Measurements from ENCODE around the gene KRTAP20-1.

Gene KRTAP20-1, protein sequence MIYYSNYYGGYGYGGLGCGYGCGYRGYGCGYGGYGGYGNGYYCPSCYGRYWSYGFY

DNA sequence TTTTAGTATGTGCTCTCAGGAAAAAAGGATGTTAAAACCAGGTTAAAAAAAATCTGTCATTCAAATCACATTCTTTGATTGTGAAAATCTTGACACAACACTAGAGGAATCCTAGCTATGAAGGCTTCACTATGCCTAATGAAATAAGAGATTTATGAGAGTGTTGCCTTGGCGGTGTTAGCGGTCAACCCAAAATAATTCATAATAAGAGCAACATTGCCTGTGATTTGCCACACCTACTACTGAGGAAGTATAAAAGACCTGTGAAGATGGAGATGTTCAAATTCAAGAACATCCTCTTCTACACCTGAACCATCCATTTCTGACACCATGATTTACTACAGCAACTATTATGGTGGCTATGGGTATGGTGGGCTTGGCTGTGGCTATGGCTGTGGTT, at the start of gene KRTAP20-1:
KRTAP20-1 (plus strand) TSS at position 301 of the 400 bp plus-strand sequence; CDS start at position 331, 30 bp downstream.
- no peak for DNase-seq

DNA sequence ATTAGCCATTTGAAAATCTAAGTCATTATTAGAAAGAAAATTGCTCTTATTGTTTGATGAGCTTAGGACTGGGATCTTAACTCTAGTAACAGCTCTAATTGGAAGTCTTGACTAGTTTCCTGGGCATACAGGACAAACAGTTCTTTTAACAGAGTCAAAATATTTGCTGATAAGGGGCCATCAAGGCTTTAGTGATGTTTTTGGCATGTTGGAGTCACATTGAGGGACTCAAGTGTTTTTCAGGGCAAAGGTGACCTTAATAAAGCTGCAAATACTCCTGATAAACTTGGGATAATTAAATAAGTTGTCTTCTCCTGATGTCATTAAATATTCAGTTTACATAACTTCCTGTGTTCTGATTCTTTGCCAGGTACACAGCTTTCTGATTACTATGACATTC, 48.6 kb upstream of the KRTAP20-1 start:
- DNase-seq: no peak

DNA sequence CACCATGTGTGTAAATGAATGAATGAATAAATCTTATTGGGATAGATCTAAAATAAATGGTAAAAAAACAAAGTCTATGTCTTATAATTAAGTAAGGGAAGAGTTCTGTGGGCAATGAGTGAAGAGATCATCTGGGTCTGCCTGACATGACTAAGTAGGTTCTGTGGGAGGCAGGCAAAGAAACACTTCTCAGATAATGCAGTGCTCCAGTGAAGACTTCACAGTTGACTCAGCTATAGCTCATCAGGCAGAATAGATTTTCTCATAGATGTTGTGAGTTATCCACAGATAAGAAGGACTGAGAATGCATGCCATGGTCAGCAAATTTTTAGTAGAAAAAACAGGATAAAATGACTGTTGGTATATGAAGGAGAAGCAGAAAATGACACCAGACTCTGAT, 38.5 kb upstream of the KRTAP20-1 start:
- DNase-seq: no peak

DNA sequence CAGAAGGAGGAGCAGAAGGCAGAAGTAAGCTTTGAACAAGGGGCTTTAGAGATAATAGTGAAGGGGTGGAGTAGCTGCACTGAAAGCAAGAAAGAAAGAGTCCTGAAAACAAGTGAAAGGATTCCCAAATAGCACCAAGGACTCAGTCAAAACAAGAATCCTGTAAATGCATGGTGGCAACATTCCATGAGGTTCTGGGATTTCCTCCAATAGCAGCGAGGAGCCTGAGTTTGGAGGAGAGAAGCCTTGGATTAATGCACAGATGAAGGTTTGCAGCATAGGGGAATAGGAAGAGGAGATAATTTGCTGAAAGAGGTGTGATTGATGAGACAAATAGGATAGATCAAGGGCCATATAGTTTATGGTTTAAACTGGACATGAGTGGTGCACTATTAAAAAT, 36.9 kb upstream of the KRTAP20-1 start:
- DNase-seq: no peak

DNA sequence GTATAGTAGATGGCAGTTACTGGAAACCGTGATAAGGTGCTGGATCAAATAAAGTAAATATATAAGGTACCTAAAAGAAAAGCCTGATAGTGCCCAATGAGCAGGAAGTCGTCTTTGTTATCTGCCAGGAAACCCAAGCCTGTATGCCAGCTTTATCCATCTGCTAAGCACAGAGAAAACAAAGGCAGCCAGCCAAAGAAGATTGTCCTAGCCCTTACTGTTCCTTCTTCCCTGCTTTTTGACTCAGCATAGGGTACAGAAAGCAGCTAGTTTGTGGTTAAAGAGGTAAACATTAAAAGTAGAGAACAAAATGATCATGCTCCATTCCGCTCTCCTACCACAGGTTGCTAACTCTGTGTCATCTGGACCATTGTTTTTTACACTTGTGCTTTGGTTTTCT, 36.1 kb upstream of the KRTAP20-1 start:
- DNase-seq: no peak

DNA sequence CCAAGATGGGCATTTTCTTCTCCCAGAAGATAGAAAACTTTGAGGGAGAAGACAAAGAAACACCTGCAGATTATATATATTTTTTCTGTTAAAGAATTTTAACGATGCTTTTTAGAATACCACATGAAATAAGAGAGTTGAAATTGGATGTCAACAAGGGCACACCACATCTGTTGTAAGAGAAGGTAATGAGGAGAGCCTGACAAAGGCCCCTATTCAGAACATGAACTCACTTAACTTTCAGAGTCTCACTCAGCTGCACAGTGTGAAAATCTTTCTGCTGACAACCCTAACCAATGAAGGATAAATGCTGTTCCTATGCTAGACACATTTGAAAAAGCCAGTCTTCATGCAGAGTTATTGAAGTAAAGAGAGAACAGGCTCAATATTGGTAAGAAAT, 33.4 kb upstream of the KRTAP20-1 start:
- no peak for DNase-seq

DNA sequence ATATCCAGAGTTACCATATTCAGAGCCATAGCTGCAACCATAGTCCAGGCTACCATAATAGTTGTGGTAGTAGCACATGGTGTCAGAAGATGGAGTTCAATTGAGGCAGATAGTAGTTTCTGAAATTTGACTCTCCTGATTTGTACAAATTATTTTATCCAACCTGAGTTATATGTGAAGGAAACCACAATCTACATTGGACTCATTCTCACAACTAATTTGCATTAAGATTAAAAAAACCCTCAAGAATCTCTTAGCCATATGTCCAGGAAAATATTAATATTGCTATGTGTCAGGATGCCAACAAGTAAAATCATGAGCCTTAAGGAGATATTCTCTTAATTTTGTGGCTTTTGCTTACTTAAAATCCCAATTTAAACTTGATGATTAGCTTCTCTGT, 25.9 kb upstream of the KRTAP20-1 start, which contains the start of gene KRTAP22-2:
KRTAP22-2 (minus strand) TSS at position 101 of the 400 bp plus-strand sequence.
- no peak for DNase-seq

DNA sequence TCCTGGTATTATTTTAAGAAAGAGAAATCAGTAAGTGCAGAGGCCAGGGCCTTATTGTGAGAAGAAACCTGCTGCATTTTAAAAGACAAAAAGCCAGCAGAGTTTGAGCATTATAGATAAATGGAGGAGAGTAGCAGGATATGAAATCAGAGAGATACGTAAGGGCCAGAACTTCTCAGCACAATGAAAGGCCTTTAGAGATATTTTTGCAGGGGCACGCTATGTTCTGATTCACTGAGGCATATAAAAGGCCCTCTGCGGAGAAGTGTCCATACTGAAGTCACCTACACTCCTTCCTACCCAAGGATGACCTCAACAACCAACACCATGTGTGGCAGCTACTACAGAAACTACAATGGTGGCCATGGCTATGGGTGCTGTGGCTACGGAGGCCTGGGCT, 24.1 kb upstream of the KRTAP20-1 start, which contains the start of gene KRTAP6-3:
KRTAP6-3 (plus strand) TSS at position 301 of the 400 bp plus-strand sequence; CDS start at position 307, 6 bp downstream.
- DNase-seq: no peak

DNA sequence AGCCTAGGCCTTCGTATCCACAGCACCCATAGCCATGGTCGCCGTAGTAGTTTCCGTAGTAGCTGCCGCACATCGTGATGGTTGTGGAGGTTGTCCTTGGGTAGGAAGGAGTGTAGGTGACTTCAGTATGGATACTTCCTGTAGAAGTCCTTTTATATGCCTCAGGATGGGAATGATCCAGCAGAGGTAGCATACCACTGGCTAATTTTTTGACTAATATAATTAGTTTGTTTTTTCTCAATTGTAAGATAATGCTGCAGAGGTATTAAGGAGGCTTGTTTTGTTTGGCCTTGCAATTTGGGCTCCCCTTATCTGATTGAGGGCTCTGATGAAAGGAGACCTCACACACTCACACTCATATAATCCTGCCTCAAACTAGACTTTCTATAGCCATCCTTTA, 17.4 kb upstream of the KRTAP20-1 start, which contains the start of gene KRTAP6-2:
KRTAP6-2 (minus strand) TSS at position 101 of the 400 bp plus-strand sequence; CDS start at position 73, 28 bp downstream.
- no peak for DNase-seq

DNA sequence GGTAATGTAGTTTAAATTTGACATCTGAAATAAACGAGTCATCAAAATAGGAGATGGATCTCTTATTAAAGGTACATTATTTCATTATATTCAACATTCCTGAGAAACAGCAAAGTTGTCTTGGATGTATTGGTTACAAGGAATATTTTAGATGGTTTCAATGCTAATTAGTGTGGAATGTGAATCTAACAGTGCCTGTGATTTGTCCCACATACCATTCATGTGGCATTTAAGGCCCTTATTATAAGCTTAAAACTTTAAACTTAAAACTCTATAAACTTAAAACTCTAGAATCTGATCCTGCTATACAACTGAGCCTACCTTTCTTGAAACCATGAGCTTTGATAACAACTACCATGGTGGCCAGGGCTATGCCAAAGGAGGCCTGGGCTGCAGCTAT, 15.4 kb upstream of the KRTAP20-1 start, which contains the start of gene KRTAP22-1:
KRTAP22-1 (plus strand) TSS at position 301 of the 400 bp plus-strand sequence.
- no peak for DNase-seq

DNA sequence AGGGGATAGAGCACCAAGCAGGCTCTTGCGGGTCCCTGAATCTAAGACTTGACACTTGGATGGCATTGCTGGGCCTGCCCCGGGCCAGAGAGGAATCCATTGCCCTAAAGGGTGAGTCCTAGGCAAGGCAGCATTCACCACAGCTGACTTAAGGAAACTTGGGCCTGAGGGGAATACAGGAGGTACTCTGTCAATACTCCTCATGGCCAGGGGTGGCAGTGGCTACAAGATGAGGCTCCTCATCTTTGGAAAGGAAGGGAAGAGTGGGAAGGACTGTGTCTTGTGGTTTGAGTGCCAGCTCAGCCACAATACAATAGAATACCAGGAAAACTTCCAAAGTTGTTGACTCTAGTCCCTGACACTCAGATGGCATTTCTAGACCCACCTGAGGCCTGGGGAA, 10.3 kb upstream of the KRTAP20-1 start:
- DNase-seq: no peak

DNA sequence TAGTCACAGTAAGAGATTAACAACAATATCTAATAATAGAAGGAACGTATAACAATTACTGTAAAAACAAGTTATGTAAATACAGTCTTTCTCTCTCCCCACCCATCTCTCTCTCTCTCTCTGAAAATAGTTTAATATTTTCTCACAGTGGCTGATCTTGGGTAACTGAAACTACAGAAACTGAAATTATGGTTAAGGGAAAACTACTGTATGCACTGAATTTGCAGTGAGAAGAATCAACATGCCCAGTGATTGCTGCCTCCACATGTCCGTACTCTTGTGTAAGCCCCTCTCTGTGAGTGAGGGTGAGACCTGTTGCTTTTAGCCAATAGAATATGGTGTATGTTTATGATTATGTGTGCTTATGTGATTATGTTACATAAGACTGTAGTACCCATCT, 4.1 kb upstream of the KRTAP20-1 start:
- no peak for DNase-seq

DNA sequence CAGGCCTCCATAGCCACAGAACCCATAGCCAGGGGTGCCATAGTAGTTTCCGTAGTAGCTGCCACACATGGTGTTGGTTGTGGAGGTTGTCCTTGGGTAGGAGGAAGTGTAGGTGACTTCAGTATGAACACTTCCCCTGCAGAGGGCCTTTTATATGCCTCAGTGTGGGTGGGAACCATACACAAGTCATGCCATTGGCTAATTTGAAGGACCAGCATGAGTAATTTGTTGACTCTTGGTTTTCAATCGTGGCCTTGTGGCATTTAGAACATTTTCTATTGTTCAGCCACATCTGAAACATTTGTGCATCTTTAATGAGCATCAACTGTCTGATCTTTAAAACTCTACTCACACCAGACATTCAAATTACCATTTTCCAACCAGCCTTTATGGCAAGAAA, 2.4 kb upstream of the KRTAP20-1 start, which contains the start of gene KRTAP6-1:
KRTAP6-1 (minus strand) TSS at position 95 of the 400 bp plus-strand sequence; CDS start at position 69, 26 bp downstream.
- DNase-seq: no peak

DNA sequence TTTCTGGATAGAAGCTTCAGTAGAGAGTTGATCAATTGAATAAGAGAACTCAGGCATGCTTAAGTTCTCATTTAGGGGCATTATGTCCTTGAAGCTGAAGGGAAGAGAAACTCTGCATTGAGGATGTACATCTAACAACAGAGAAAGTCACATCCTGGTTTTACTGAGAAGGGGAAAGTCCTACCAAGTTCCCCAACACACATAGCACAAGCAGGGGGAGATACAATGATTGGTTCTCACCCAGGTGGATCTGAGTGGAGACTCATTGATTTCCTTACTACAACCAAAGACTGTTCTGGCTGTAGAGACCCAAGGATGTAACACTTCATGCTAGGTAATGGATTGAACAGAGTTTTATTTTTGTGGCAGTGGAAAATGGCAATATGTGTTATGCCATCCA, 1.0 kb upstream of the KRTAP20-1 start:
- no peak for DNase-seq

DNA sequence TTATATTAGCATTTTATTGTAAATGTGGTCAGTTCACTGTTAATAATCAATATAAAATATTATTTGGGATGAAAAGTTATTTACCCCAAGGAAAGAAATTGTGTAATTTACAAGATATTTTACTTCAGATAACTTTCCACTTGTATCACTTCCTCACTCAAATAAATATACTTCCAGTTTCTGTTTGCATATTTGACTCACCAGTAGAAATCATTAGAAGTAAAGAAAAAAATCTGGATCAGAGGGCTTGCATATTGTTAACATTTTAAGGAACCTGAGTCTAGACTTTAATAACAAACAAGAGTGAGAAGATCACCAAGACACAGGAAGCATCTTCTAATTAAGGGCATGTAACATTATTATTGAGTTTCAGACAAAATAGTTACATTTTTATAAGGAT, 3.9 kb downstream of the KRTAP20-1 start:
- no peak for DNase-seq

DNA sequence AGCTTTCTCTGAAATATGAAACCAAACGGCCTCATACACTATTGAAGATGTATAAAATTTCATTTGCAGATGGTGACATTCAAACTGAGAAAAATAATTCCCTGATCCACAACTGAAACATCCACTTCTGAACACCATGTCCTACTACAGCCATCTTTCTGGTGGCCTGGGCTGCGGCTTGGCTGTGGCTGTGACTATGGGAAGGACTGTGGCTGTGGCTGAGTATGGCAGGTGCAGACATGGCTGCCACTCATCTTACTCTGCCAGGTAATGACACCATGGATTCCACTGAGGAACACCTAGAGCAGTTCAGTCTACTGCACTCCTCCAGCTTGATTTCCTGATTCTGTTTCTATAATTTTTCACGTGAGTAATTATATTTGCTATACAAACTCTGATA, 4.3 kb downstream of the KRTAP20-1 start, which contains the start of gene KRTAP20-4:
KRTAP20-4 (plus strand) TSS at position 106 of the 400 bp plus-strand sequence.
- DNase-seq: no peak

DNA sequence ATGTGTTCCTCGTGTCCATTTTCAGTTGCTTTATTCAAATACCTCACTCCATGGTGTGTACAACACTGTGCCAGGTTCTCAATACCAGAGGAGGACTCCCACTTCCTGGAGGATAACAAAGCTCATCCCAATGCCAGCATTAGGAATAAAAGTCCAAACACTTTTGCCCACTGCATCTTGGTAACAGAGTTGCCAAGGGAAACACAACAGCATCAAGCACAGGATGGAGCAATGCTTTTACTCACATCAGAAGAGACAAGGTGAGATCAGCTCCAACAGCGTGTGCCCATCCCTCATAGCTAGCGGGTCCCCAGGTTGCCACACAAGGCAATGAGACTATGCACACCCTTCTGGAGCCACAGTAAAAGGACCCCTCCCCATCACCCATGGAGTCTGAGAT, 7.1 kb downstream of the KRTAP20-1 start:
- no peak for DNase-seq

DNA sequence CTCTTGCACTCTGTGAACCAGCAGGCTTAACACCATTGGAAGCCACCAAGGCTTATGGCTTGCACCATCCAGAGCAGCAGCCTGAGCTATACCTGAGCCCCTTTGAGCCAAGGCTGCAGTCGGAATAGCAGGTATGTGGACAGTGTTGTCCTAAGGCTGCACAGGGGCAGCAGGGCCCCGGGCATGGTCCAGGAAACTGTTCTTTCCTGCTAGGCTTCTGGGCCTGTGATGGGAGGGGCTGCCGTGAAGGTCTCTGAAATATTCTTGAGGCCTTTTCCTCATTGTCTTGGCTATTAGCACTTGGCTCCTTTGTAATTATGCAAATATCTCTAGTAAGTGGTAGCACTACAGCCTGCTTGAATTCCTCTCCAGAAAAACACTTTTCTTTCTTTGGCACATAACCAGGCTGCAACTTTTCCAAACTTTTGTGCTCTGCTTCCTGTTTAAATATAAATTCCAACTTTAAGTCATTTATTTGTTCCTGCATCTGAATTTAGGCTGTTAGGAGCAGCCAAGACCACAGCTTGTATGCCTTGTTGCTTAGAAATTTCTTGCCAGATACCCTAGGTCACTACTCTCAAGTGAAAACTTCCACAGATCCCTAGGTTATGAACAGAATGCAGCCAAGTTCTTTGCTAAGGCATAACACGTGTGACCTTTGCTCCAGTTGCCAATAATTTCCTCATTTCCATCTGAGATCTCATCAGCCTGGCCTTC, 9.4 kb downstream of the KRTAP20-1 start:
- DNase-seq: no peak

DNA sequence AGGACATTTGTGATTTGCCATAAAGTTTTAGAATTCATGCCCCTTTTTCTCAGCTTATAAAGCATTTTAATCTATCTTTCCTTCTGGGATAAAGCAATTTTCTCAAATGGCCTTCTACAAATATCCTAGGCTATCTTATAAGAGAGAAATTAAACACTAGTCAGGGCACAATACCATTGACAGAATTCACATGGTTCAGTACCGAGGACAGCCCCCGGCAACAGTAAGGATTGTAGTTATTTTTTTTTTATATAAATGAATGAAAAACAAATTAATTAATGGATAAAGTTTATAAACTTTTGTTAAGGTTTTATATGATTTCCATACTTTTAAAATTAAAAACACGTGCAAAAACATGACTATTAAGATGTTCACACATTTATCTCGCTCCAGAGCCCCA, 11.9 kb downstream of the KRTAP20-1 start:
- DNase-seq: no peak

DNA sequence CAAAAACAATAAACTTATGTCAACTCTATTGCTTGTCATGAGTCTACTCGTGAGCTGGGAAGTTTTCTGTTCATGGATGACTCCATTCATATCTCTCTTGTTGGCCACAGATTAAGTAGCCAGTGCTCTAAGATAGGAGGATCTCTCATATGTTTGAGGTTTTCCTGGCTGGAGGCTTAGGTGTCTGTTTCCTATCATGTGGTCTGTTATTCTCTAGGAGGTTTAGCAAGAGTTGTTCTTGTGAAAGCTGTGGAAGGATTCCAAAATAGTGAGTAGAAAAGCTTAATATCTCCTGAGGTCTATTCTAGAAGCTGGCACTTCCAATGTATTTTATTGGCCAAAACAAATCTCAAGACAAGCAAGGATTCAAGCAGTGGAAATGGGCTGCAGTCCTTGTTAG, 13.0 kb downstream of the KRTAP20-1 start:
- no peak for DNase-seq

DNA sequence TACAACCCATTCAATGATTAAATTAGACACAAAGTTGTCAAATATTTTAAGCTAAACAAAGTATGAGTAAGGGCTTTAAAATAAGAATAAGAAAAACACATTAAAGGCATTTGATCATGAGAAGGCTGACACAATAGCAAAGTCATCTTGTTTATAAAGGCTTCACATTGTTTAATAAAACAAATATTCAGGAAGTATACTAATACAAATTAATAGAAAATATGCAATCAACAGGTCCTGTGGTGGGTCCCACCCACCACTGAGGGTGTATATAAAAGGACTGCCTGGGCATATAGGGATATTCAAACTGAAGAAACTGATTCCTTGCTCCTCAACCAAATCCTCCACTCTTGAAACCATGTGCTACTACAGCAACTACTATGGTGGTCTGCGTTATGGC, 18.7 kb downstream of the KRTAP20-1 start, which contains the start of gene KRTAP20-2:
KRTAP20-2 (plus strand) TSS at position 301 of the 400 bp plus-strand sequence; CDS start at position 359, 58 bp downstream.
- DNase-seq: no peak

DNA sequence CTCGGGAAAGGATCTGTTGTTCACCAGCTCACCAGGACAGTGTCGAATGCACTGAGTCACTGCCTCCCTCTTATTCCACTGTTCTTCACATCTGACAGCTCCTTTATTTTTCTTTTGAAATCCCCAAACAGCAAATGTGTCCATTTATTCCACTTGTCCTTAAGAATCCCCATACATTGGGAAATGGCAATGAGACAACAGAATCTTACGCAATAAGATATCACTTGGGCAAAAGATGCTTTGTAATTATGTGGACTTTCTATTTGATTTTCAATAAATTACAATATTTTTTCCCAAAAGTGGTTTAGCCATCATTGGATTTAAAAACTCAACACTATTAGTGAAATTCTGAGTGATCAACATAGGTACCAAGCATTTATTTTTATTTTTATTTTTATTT, 22.5 kb downstream of the KRTAP20-1 start:
- no peak for DNase-seq

DNA sequence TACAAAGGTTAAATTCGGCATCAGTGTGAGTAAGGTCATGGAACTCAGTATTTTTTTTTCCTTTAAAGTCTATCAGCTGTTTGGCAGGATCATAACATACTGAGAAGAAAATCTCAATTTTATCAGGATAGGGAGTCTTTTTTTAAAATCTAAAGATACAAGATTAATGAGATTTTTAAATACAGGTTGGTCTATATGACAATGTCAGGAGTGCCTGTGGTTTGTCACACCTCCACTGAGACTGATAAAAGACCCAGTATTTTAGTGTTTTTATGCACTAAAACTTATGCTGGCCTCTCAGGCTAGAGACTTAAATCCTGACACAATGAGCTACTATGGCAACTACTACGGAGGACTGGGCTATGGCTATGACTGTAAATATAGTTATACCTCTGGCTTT, 26.3 kb downstream of the KRTAP20-1 start, which contains the start of gene KRTAP20-3:
KRTAP20-3 (plus strand) TSS at position 301 of the 400 bp plus-strand sequence.
- no peak for DNase-seq

DNA sequence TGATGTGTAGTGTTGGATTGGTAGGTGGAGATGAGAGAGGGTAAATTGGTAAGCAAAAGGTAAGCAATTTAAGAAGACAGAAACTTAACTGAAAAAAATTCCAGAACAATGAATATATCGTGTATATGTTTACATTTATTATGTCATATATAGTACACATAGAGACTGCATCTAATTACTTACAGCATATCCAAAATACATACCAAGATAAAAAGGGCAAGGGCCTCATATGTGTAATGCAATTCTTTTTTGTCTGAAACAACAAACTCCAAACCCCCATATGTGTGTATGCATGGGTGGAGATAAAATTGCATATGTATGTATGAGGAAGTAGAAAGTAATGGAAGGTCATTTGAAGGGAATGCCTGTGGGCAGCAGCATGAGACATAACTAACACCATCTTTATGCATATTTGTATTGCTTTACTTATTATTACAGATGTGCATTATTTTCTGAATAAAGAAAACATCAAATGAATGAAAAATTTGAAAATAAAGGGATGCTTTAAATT, 30.7 kb downstream of the KRTAP20-1 start:
- no peak for DNase-seq
